GM13976 (cell line): ENCODE results near the gene BTBD10.

Experiments used
- DNase-seq: peaks from one replicate; pipeline ENCODE4 v3.0.0; 2012; ENCODE audit warnings: low spot score
- CTCF ChIP-seq: IDR thresholded peaks from 2 replicates; pipeline ENCODE4 v1.5.1; 2012; ENCODE audit warnings: borderline replicate concordance, mild to moderate bottlenecking; ENCODE audit not compliant: insufficient read depth; ENCODE audit errors: extremely low read depth, missing control alignments, control extremely low read depth
- in situ Hi-C: fragments of 300-500 bp; cut with MboI; formaldehyde crosslinking; loops from one replicate; pipeline ENCODE4 v1.12.0; 2022; ENCODE audit warnings: low sequenced_read_pairs, mixed read lengths, inconsistent platforms; ENCODE audit not compliant: unreplicated experiment

Gene BTBD10

DNA sequence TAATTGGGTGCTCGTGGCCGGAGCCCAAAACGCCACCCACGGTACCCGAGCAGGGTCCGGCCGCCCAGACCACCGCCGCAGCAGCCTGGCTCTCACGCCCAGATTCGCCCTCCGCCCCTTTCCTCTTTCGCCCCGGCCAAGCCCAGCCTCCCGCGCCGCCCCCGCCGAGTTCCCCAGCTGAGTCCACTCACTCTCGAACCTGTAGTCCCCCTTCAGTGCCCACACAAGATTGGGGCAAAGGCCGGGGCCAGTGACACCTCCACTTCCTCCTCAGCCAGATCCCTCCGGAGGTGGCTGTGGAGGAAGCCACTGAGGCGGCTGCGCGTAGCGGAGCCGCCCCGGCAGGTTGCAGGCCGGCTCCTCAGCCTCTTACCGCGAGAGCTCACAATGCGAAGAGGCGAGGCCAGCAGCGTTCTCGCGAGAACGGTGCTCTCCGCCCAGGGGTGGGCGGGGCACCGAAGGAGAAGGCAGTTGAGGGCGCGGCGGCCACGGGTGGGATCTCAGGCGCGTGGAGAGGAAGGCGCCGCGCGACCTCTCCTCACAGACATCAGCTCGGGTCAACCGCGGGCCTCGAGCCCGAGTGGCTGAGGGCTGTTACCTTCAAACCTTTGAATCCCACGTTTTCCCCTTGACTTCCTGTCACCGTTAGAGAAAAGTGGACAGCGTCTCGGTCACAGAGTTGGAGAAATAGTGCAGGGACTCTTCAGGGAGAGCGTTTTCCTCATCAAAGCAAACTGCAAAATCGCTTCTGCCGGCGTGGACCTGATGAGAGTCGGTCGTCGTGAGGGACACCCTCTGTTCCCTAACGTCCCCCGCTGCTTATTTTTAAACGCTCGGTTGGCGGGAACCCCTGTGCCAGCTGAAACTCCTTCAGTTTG lies at the start of gene BTBD10:
Gene BTBD10 (minus strand): TSS at position 322 of the 878 bp plus-strand sequence. CDS start 18,098 bp downstream, outside the sequence.
- TF ChIP-seq CTCF, result no peak
- peak; percentile 95 for DNase-seq
- in situ Hi-C loops, result no loop called here

- no peak for TF ChIP-seq CTCF
- in situ Hi-C loops, result no loop called here
- no peak for DNase-seq
Observed at GRCh38 chr11:13503393-13503792, 40.4 kb upstream of the BTBD10 start.

DNA sequence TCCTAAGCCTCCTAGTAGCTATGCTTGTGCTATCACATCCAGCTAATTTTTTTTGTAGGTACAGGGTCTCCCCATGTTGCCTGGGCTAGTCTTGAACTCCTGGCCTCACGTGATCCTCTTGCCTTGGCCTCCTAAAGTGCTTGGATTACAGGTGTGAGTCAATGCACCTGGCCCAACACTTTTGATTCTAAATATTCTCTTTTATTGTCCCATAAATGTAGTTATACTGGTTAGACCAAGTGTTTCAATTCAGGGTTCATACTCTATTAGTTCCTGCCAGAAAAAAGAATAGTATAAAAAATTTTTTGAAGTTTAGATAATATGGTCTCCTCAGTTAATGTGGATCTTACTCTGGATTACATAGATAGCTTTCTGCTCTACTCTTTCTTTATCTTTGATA lies 39.5 kb upstream of the BTBD10 start:
- in situ Hi-C loops, result no loop called here

DNA sequence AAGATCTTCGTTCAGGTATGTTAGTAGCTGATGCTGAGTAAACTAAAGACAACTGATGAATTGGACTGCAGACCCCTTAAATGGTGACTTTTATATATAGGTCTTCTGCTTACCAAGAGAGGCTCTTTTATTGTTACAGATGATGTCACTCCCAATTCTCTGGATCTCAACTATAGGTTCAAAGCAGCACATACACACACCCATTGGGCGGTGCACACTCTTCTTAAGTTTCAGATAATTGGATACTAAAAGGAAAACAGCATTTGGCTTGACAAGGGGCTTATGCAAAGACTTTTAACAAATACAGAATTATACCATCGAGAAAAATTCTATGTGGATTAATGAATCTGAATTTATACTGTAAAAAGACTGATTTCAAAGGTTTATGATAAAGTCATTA lies 32.9 kb upstream of the BTBD10 start, which contains the start of gene PTH:
Gene PTH (minus strand): TSS at position 69 of the 400 bp plus-strand sequence. CDS start 3,142 bp downstream, outside the sequence.
- no peak for DNase-seq
- TF ChIP-seq CTCF, result no peak
- in situ Hi-C loops, result no loop called here

More for the DNA sequence above, 39.5 kb upstream of the BTBD10 start:
- DNase-seq, result no peak
- no peak for TF ChIP-seq CTCF

- no peak for TF ChIP-seq CTCF
- no peak for DNase-seq
- in situ Hi-C loops, result no loop called here
Observed at GRCh38 chr11:13494051-13494450, 31.0 kb upstream of the BTBD10 start.

DNA sequence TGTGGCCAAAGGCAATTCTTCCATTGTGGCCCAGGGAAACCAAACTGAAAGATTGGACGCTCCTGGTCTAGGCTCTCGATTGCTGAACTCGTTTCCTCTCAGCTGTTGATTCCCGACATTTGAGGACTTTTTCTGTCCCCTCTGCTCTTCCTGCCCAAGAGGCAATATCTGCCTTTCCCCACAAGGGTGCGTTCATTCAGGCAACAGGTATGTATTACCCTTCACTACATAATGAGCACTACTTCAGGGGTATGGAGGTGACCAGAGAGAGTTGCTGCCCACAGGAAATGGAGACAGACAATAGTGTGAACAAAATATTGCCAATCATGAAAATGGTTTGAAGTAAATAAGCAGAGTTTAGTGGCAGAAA lies 24.6 kb upstream of the BTBD10 start:
- in situ Hi-C loops, result no loop called here
- peak; percentile 27 for TF ChIP-seq CTCF
- DNase-seq, result peak; percentile 39
